Measurements from ENCODE around the gene PLCB4.

GRCh38 chr20:9261781-9262180 is 192.9 kb downstream of the PLCB4 start:
- TF ChIP-seq POLR2AphosphoS5 (IDR thresholded peaks at IDR 0.05; ENCODE audit: low read depth, low read length) (no peak), TAF1 (IDR thresholded peaks at IDR 0.05; ENCODE audit: borderline replicate concordance, low read depth, low read length) (no peak), POLR2A (IDR thresholded peaks at IDR 0.05; ENCODE audit: low read depth, low read length) (no peak)
